OCI-LY1 (cell line): ENCODE measurements around the gene FBRSL1.
"Not testable (repeated sequence)": the region's sequence is repeated elsewhere in the genome, so short reads cannot be mapped to it uniquely, and the experiment has no call there.

Experiments used
- H2AFZ ChIP-seq: fragments of 200-600 bp; sonication (generic), shearing (Covaris generic); 2 replicates; pipeline ENCODE4 v1.6.0; 2014; ENCODE audit warnings: antibody characterized with exemption, mild to moderate bottlenecking, low read length
- H3F3A ChIP-seq: fragments of 200-600 bp; sonication (generic), shearing (Covaris generic); 2 replicates; pipeline ENCODE4 v1.6.0; 2014; ENCODE audit warnings: mild to moderate bottlenecking, antibody characterized with exemption, low read length, moderate library complexity; ENCODE audit not compliant: insufficient read depth
- H3K27ac ChIP-seq: fragments of 200-600 bp; sonication (generic); 2 replicates; pipeline ENCODE4 v1.5.1; 2014; ENCODE audit warnings: low read length, mixed run types, mild to moderate bottlenecking, low read depth; ENCODE audit not compliant: poor library complexity, severe bottlenecking
- H3K27me3 ChIP-seq: fragments of 200-600 bp; sonication (generic); 2 replicates; pipeline ENCODE4 v1.6.0; 2014; ENCODE audit warnings: antibody characterized with exemption, mild to moderate bottlenecking, low read length, moderate library complexity; ENCODE audit not compliant: insufficient read depth
- H3K36me3 ChIP-seq: fragments of 200-600 bp; sonication (generic); 2 replicates; pipeline ENCODE4 v1.6.1; 2014; ENCODE audit warnings: mild to moderate bottlenecking, antibody characterized with exemption, low read length, moderate library complexity, mixed read lengths; ENCODE audit not compliant: insufficient read depth
- H3K4me1 ChIP-seq: fragments of 200-600 bp; sonication (generic); 2 replicates; pipeline ENCODE4 v1.5.1; 2014; ENCODE audit warnings: mild to moderate bottlenecking, low read length, moderate library complexity; ENCODE audit not compliant: insufficient read depth, severe bottlenecking
- H3K4me2 ChIP-seq: fragments of 200-600 bp; sonication (generic), shearing (Covaris generic); 2 replicates; pipeline ENCODE4 v1.6.1; 2014; ENCODE audit warnings: low read length
- H3K4me3 ChIP-seq: fragments of 200-600 bp; sonication (generic); 2 replicates; pipeline ENCODE4 v1.5.1; 2014; ENCODE audit warnings: low read length, low read depth, mild to moderate bottlenecking, mixed read lengths; ENCODE audit not compliant: poor library complexity, severe bottlenecking
- H3K79me2 ChIP-seq: fragments of 200-600 bp; shearing (Covaris generic); 2 replicates; pipeline ENCODE4 v1.6.1; 2016; ENCODE audit warnings: mixed run types, low read length, mixed read lengths; ENCODE audit not compliant: insufficient read depth
- H3K9ac ChIP-seq: fragments of 200-600 bp; sonication (generic), shearing (Covaris generic); 2 replicates; pipeline ENCODE4 v1.6.1; 2014; ENCODE audit warnings: mild to moderate bottlenecking, low read length, mixed read lengths
- H3K9me2 ChIP-seq: fragments of 200-600 bp; sonication (generic), shearing (Covaris generic); 2 replicates; pipeline ENCODE4 v1.6.1; 2014; ENCODE audit warnings: low read depth, mild to moderate bottlenecking, low read length, mixed read lengths
- H3K9me3 ChIP-seq: fragments of 200-600 bp; shearing (Covaris generic); 2 replicates; pipeline ENCODE4 v1.6.1; 2014; ENCODE audit warnings: low read length, mixed read lengths
- H4K20me1 ChIP-seq: fragments of 200-600 bp; sonication (generic), shearing (Covaris generic); 2 replicates; pipeline ENCODE4 v1.6.0; 2016; ENCODE audit warnings: mild to moderate bottlenecking, low read length; ENCODE audit not compliant: insufficient read depth
- CTCF ChIP-seq: fragments of 200-600 bp; sonication (generic), shearing (Covaris generic); IDR thresholded peaks from 2 replicates; pipeline ENCODE4 v1.5.1; 2017; ENCODE audit warnings: mild to moderate bottlenecking, antibody characterized with exemption, low read length, moderate library complexity, mixed read lengths
- EZH2 ChIP-seq: fragments of 200-600 bp; sonication (generic), shearing (Covaris generic); IDR thresholded peaks from 2 replicates; pipeline ENCODE4 v1.8.0; 2017; ENCODE audit warnings: borderline replicate concordance, mixed run types, mild to moderate bottlenecking, antibody characterized with exemption, low read length, moderate library complexity, mixed read lengths

Gene FBRSL1

GRCh38 chr12:132529906-132530305 lies 40.0 kb downstream of the FBRSL1 start:
- Histone ChIP-seq H3F3A (no peaks in the 10 kb centered on the region), H3K27me3 (no peaks in the 10 kb centered on the region), H3K9ac (no peak overlapping the region), H3K27ac (no peak overlapping the region), H3K4me2 (no peak overlapping the region), H3K79me2 (no peaks in the 10 kb centered on the region), H3K36me3 (no peaks in the 10 kb centered on the region), H4K20me1 (no peaks in the 10 kb centered on the region), H2AFZ (no peak overlapping the region), H3K4me1 (no peaks in the 10 kb centered on the region), H3K9me3 (no peaks in the 10 kb centered on the region), H3K9me2 (no peaks in the 10 kb centered on the region), H3K4me3 (no peak overlapping the region)
- TF ChIP-seq CTCF (no peak), EZH2 (no peak)

DNA sequence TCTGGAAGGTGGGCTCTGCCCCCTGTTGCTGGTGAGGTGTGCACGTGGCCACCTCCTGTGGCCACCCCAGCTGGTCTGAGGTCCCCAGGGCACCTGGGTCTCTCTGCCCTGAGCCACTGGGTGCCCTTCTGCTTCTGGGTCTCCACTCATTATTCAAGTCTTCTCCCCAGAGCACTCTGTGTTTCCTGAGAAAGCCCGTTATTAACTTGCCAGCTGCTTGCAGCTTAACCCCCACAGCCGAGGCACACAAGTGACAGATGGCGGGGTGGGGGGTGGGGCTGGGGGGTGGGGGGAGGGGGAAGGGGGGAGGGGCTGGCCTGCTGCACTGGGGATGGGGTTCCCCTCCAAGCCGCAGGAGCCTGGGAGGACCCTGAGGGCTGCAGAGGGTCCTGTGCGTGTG lies 40.5 kb downstream of the FBRSL1 start:
- H3K4me1 ChIP-seq = no peaks in the 10 kb centered on the region
- TF ChIP-seq EZH2 = no peak
- no peak for TF ChIP-seq CTCF
- H3K36me3 ChIP-seq = no peaks in the 10 kb centered on the region
- H3K27me3 ChIP-seq = no peaks in the 10 kb centered on the region
- H2AFZ ChIP-seq = no peak overlapping the region
- H3K79me2 ChIP-seq = no peaks in the 10 kb centered on the region
- no peaks in the 10 kb centered on the region for H3K9me2 ChIP-seq
- no peak overlapping the region for H3K4me3 ChIP-seq
- H3K4me2 ChIP-seq = no peak overlapping the region
- H3K9ac ChIP-seq = no peak overlapping the region
- H3K27ac ChIP-seq = no peak overlapping the region
- no peaks in the 10 kb centered on the region for H4K20me1 ChIP-seq
- no peaks in the 10 kb centered on the region for H3K9me3 ChIP-seq
- no peaks in the 10 kb centered on the region for H3F3A ChIP-seq

GRCh38 chr12:132530851-132531250 lies 40.9 kb downstream of the FBRSL1 start:
- Histone ChIP-seq H3K79me2 (no peaks in the 10 kb centered on the region), H3K4me2 (no peak overlapping the region), H3K9ac (no peak overlapping the region), H3K4me3 (no peak overlapping the region), H3K4me1 (no peaks in the 10 kb centered on the region), H3K9me2 (no peaks in the 10 kb centered on the region), H3K36me3 (no peaks in the 10 kb centered on the region), H3K9me3 (no peaks in the 10 kb centered on the region), H3F3A (no peaks in the 10 kb centered on the region), H4K20me1 (no peaks in the 10 kb centered on the region), H3K27me3 (no peaks in the 10 kb centered on the region), H3K27ac (no peak overlapping the region), H2AFZ (no peak overlapping the region)
- TF ChIP-seq CTCF (no peak), EZH2 (no peak)

- H4K20me1 ChIP-seq, H3K4me2 ChIP-seq, H3K9me3 ChIP-seq, H2AFZ ChIP-seq, H3K79me2 ChIP-seq, H3K27me3 ChIP-seq, H3K27ac ChIP-seq, H3F3A ChIP-seq, H3K4me1 ChIP-seq, H3K9me2 ChIP-seq, H3K9ac ChIP-seq, H3K36me3 ChIP-seq, H3K4me3 ChIP-seq: not testable (repeated sequence)
Observed at GRCh38 chr12:132532711-132533583, 43.0 kb downstream of the FBRSL1 start.
